Activated naive CD4-positive, alpha-beta T cell treated with anti-CD3 and anti-CD28 coated beads, Interleukin-2, amount 10 ng/mL, durations not matched to agents 7 days and 5 days (primary cell): ENCODE results near the gene STAT5B.

ENCODE experiments used
- CTCF ChIA-PET: fragments of 350-600 bp; sonication (Branson Sonifier 250); formaldehyde crosslinking; loops from one replicate; lab custom pipeline; 2021; ENCODE audit warnings: antibody characterized with exemption; lab: Charles Lee
- DNase-seq: peaks from one replicate; pipeline ENCODE4 v3.0.0-alpha.2; 2020
- H3K27ac Mint-ChIP-seq: one replicate; pipeline ENCODE4 v1.8.0; 2021; ENCODE audit warnings: mild to moderate bottlenecking, moderate library complexity, mixed read lengths
- H3K27me3 Mint-ChIP-seq: one replicate; pipeline ENCODE4 v1.8.0; 2021; ENCODE audit warnings: mild to moderate bottlenecking, mixed read lengths
- H3K36me3 Mint-ChIP-seq: one replicate; pipeline ENCODE4 v1.8.0; 2021; ENCODE audit warnings: mixed read lengths
- H3K4me1 Mint-ChIP-seq: one replicate; pipeline ENCODE4 v1.8.0; 2021; ENCODE audit warnings: mixed read lengths
- H3K4me3 Mint-ChIP-seq: one replicate; pipeline ENCODE4 v1.8.0; 2021; ENCODE audit warnings: mild to moderate bottlenecking, moderate library complexity, mixed read lengths
- H3K9me3 Mint-ChIP-seq: one replicate; pipeline ENCODE4 v1.8.0; 2021; ENCODE audit warnings: mixed read lengths

STAT5B gene

GRCh38 chr17:42203354-42203753, 72.8 kb downstream of the STAT5B start:
- Mint-ChIP-seq H3K4me1 (no peaks in the 10 kb centered on the region), H3K27ac (no peak overlapping the region), H3K9me3 (no peaks in the 10 kb centered on the region), H3K4me3 (no peak overlapping the region), H3K27me3 (no peaks in the 10 kb centered on the region), H3K36me3 (peaks cover 62% of the 10 kb centered on the region)
- CTCF ChIA-PET = no interaction called here
- no peak for DNase-seq

- peaks cover 62% of the 10 kb centered on the region for H3K36me3 Mint-ChIP-seq
- no peaks in the 10 kb centered on the region for H3K27me3 Mint-ChIP-seq
- H3K9me3 Mint-ChIP-seq = no peaks in the 10 kb centered on the region
- H3K27ac Mint-ChIP-seq = no peak overlapping the region
- no peak for DNase-seq
- H3K4me3 Mint-ChIP-seq = no peak overlapping the region
- H3K4me1 Mint-ChIP-seq = no peaks in the 10 kb centered on the region
- CTCF ChIA-PET = no interaction called here
Measured at GRCh38 chr17:42202696-42203095, 73.5 kb downstream of the STAT5B start.

GRCh38 chr17:42202159-42202558, 74.0 kb downstream of the STAT5B start:
- Mint-ChIP-seq H3K4me3 (no peak overlapping the region), H3K27me3 (no peaks in the 10 kb centered on the region), H3K9me3 (no peaks in the 10 kb centered on the region), H3K36me3 (peaks cover 57% of the 10 kb centered on the region), H3K4me1 (no peaks in the 10 kb centered on the region), H3K27ac (peak overlapping the region; percentile 40)
- CTCF ChIA-PET = no interaction called here
- no peak for DNase-seq

GRCh38 chr17:42201458-42201772, 74.8 kb downstream of the STAT5B start:
- H3K27me3 Mint-ChIP-seq = no peaks in the 10 kb centered on the region

GRCh38 chr17:42200706-42201457, 75.3 kb downstream of the STAT5B start:
- CTCF ChIA-PET = no interaction called here
- no peaks in the 10 kb centered on the region for H3K9me3 Mint-ChIP-seq
- no peaks in the 10 kb centered on the region for H3K27me3 Mint-ChIP-seq
- DNase-seq = no peak
- no peak overlapping the region for H3K4me3 Mint-ChIP-seq
- H3K36me3 Mint-ChIP-seq = peaks cover 50% of the 10 kb centered on the region
- H3K4me1 Mint-ChIP-seq = peaks cover 2% of the 10 kb centered on the region
- no peak overlapping the region for H3K27ac Mint-ChIP-seq

More at GRCh38 chr17:42201458-42201772, 74.8 kb downstream of the STAT5B start:
- no peaks in the 10 kb centered on the region for H3K9me3 Mint-ChIP-seq
- H3K36me3 Mint-ChIP-seq = peaks cover 56% of the 10 kb centered on the region
- no peak overlapping the region for H3K4me3 Mint-ChIP-seq
- H3K4me1 Mint-ChIP-seq = no peaks in the 10 kb centered on the region
- CTCF ChIA-PET = no interaction called here
- no peak overlapping the region for H3K27ac Mint-ChIP-seq
- no peak for DNase-seq

- no peaks in the 10 kb centered on the region for H3K27me3 Mint-ChIP-seq
- no peak for DNase-seq
- H3K4me1 Mint-ChIP-seq = peaks cover 7% of the 10 kb centered on the region
- H3K4me3 Mint-ChIP-seq = no peak overlapping the region
- peak overlapping the region; percentile 42 for H3K27ac Mint-ChIP-seq
- H3K36me3 Mint-ChIP-seq = peaks cover 42% of the 10 kb centered on the region
- H3K9me3 Mint-ChIP-seq = no peaks in the 10 kb centered on the region
- CTCF ChIA-PET = no interaction called here
Measured at GRCh38 chr17:42199416-42200011, 76.7 kb downstream of the STAT5B start.

- H3K27me3 Mint-ChIP-seq = no peaks in the 10 kb centered on the region
- peaks cover 37% of the 10 kb centered on the region for H3K36me3 Mint-ChIP-seq
- DNase-seq = no peak
- peaks cover 12% of the 10 kb centered on the region for H3K4me1 Mint-ChIP-seq
- CTCF ChIA-PET = interaction anchor here (1.2 kb wide), 1 partner anchor 23 kb away, joined by 3 read pairs; no protein-coding TSS in a partner anchor
- H3K27ac Mint-ChIP-seq = peak overlapping the region; percentile 42
- no peaks in the 10 kb centered on the region for H3K9me3 Mint-ChIP-seq
- no peak overlapping the region for H3K4me3 Mint-ChIP-seq
Measured at GRCh38 chr17:42198897-42199296, 77.3 kb downstream of the STAT5B start.

GRCh38 chr17:42197564-42198156, 78.5 kb downstream of the STAT5B start:
- no peak for DNase-seq
- Mint-ChIP-seq H3K27ac (no peak overlapping the region), H3K27me3 (no peaks in the 10 kb centered on the region), H3K9me3 (no peaks in the 10 kb centered on the region), H3K4me3 (no peak overlapping the region), H3K4me1 (peaks cover 22% of the 10 kb centered on the region), H3K36me3 (peaks cover 29% of the 10 kb centered on the region)
- CTCF ChIA-PET = interaction anchor here (1.2 kb wide), 1 partner anchor 24 kb away, joined by 3 read pairs; no protein-coding TSS in a partner anchor

- CTCF ChIA-PET = interaction anchor here (0.6 to 2.2 kb wide), 7 partner anchors 10 to 291 kb away, joined by 3 to 13 read pairs (median 5); partner anchors contain the start of gene KCNH4
- peak; percentile 90 for DNase-seq
- no peaks in the 10 kb centered on the region for H3K27me3 Mint-ChIP-seq
Measured at GRCh38 chr17:42193969-42194899, 82.0 kb downstream of the STAT5B start, which contains the start of gene GHDC. TSS of gene GHDC (minus strand) at chr17:42194494. CDS start at chr17:42193581, 913 bp downstream.

GRCh38 chr17:42193216-42193968, 82.8 kb downstream of the STAT5B start:
- H3K9me3 Mint-ChIP-seq = no peaks in the 10 kb centered on the region
- peaks cover 2% of the 10 kb centered on the region for H3K36me3 Mint-ChIP-seq
- peak overlapping the region; percentile 86 for H3K4me3 Mint-ChIP-seq
- H3K27me3 Mint-ChIP-seq = no peaks in the 10 kb centered on the region
- no peak for DNase-seq
- CTCF ChIA-PET = interaction anchor here (1.4 to 2.1 kb wide), 3 partner anchors 9 to 63 kb away, joined by 5 to 13 read pairs (median 11); partner anchors contain the start of gene KCNH4
- peak overlapping the region; percentile 80 for H3K27ac Mint-ChIP-seq
- peaks cover 30% of the 10 kb centered on the region for H3K4me1 Mint-ChIP-seq

More at GRCh38 chr17:42193969-42194899, 82.0 kb downstream of the STAT5B start, which contains the start of gene GHDC:
- peak within 1 kb of the TSS; percentile 86 for H3K4me3 Mint-ChIP-seq
- H3K27ac Mint-ChIP-seq = peak within 1 kb of the TSS; percentile 80
- H3K36me3 Mint-ChIP-seq = peaks cover 7% of the 10 kb centered on the region
- H3K9me3 Mint-ChIP-seq = no peaks in the 10 kb centered on the region
- H3K4me1 Mint-ChIP-seq = peaks cover 25% of the 10 kb centered on the region

- CTCF ChIA-PET = interaction anchor here (2.0 kb wide), 1 partner anchor 8 kb away, joined by 11 read pairs; no protein-coding TSS in a partner anchor
- Mint-ChIP-seq H3K9me3 (no peaks in the 10 kb centered on the region), H3K4me3 (peak overlapping the region; percentile 86), H3K27ac (no peak overlapping the region), H3K36me3 (peaks cover 2% of the 10 kb centered on the region), H3K4me1 (peaks cover 30% of the 10 kb centered on the region), H3K27me3 (no peaks in the 10 kb centered on the region)
- DNase-seq = no peak
Measured at GRCh38 chr17:42192189-42193126, 83.7 kb downstream of the STAT5B start.

GRCh38 chr17:42191275-42191608, 84.9 kb downstream of the STAT5B start:
- peaks cover 2% of the 10 kb centered on the region for H3K36me3 Mint-ChIP-seq
- H3K4me3 Mint-ChIP-seq = no peak overlapping the region
- H3K27me3 Mint-ChIP-seq = peaks cover 3% of the 10 kb centered on the region
- peaks cover 28% of the 10 kb centered on the region for H3K4me1 Mint-ChIP-seq
- CTCF ChIA-PET = interaction anchor here (0.6 kb wide), 1 partner anchor 441 kb away, joined by 4 read pairs; no protein-coding TSS in a partner anchor
- no peak overlapping the region for H3K27ac Mint-ChIP-seq
- DNase-seq = no peak
- no peaks in the 10 kb centered on the region for H3K9me3 Mint-ChIP-seq
